HepG2 (cell line): ENCODE measurements around the gene HINT2. TPM values are rescaled to one million over a fixed set of nuclear protein-coding genes. Genes with fewer than 3 reads are reported as not detected.

ENCODE experiments used
- ATAC-seq: fragments of 200-7000 bp; cut with Tn5 transposase; 3 replicates; pipeline ENCODE4 v1.9.1; 2020; ENCODE audit warnings: mild to moderate bottlenecking, moderate library complexity
- BruUV-seq: library from RNA; stranded (reverse); fragments of 400-500 nt; replicated peaks from 2 replicates; lab custom pipeline; 2021; lab: Mats Ljungman, UMichigan
- CTCF ChIA-PET: fragments of 300-600 bp; formaldehyde crosslinking; extraction: SDS; loops from one replicate; lab custom pipeline; 2021; ENCODE audit warnings: low total read pairs, inconsistent platforms, low intra/inter-chr PET ratio; lab: Yijun Ruan, JAX
- POLR2A ChIA-PET: fragments of 350-600 bp; sonication (Branson Sonifier 250); formaldehyde crosslinking; loops from one replicate; lab custom pipeline; 2020; ENCODE audit warnings: antibody characterized with exemption, inconsistent platforms; lab: Yijun Ruan, JAX
- DNase-seq: peaks from one replicate; pipeline ENCODE4 v3.0.0-alpha.2; 2015; ENCODE audit warnings: low spot score
- FAIRE-seq: peaks from 3 replicates; lab custom pipeline; 2011; peaks lifted over from hg19 to GRCh38; lab: Jason Lieb, UNC
- H2AFZ ChIP-seq: one replicate; pipeline ENCODE4 v1.6.1; 2011; ENCODE audit warnings: low read length, inconsistent platforms
- H3K27ac ChIP-seq: fragments of 300-600 bp; 3 replicates; pipeline ENCODE4 v1.8.0; 2011; ENCODE audit warnings: mixed run types, mild to moderate bottlenecking, mixed read lengths, low read length, inconsistent platforms; ENCODE audit not compliant: insufficient read depth; ENCODE audit errors: extremely low read length
- H3K27me3 ChIP-seq, 2 experiments: fragments of 200-600 bp in 1 of 2; 2 replicates in 1 of 2; 3 replicates in 1 of 2; pipeline versions ENCODE4 v1.6.0 to v1.8.0; 2011; ENCODE audit warnings: low read length in 2 of 2, mild to moderate bottlenecking in 2 of 2, moderate library complexity in 2 of 2, inconsistent platforms in 1 of 2; ENCODE audit not compliant: insufficient read depth in 2 of 2, control insufficient read depth in 1 of 2
- H3K36me3 ChIP-seq, 2 experiments: fragments of 200-600 bp in 1 of 2; replicated peaks in 1 of 2; 2 replicates in 1 of 2; 3 replicates in 1 of 2; pipeline versions ENCODE4 v1.5.1 to v1.8.0; 2011; ENCODE audit warnings: low read length in 2 of 2, inconsistent platforms in 1 of 2; ENCODE audit not compliant: insufficient read depth in 2 of 2, control insufficient read depth in 1 of 2
- H3K4me1 ChIP-seq: 2 replicates; pipeline ENCODE4 v1.5.1; 2012; ENCODE audit warnings: low read length, inconsistent platforms; ENCODE audit not compliant: insufficient read depth
- H3K4me2 ChIP-seq: 2 replicates; pipeline ENCODE4 v1.6.0; 2011; ENCODE audit warnings: low read depth, low read length, inconsistent platforms
- H3K4me3 ChIP-seq, 3 experiments: fragments of 200-600 bp in 1 of 3; sonication (generic), shearing (Covaris generic) in 1 of 3; replicated peaks in 1 of 3; 2 replicates each; pipeline ENCODE4 v1.5.1; 2011 to 2016; ENCODE audit warnings: low read length in 3 of 3, inconsistent platforms in 2 of 3, low read depth in 2 of 3, mild to moderate bottlenecking in 2 of 3, control low read depth in 1 of 3, mixed read lengths in 1 of 3; ENCODE audit not compliant: insufficient read depth in 1 of 3
- H3K79me2 ChIP-seq: one replicate; pipeline ENCODE4 v1.6.1; 2011; ENCODE audit warnings: low read length, inconsistent platforms; ENCODE audit not compliant: insufficient read depth
- H3K9ac ChIP-seq: 2 replicates; pipeline ENCODE4 v1.6.0; 2011; ENCODE audit warnings: mild to moderate bottlenecking, low read depth, low read length, inconsistent platforms; ENCODE audit not compliant: insufficient read depth
- H3K9me3 ChIP-seq: 2 replicates; pipeline ENCODE4 v1.5.1; 2012; ENCODE audit warnings: mild to moderate bottlenecking, low read length
- H4K20me1 ChIP-seq: 2 replicates; pipeline ENCODE4 v1.6.0; 2011; ENCODE audit warnings: inconsistent platforms, mild to moderate bottlenecking, low read length, moderate library complexity; ENCODE audit not compliant: insufficient read depth
- ATF1 ChIP-seq: IDR thresholded peaks from 2 replicates; pipeline ENCODE4 v1.6.1; 2016; ENCODE audit warnings: mild to moderate bottlenecking, control low read depth
- ATF7-NPFF ChIP-seq: sonication (generic); formaldehyde crosslinking; IDR thresholded peaks from 2 replicates; pipeline ENCODE4 v1.8.1; 2023; ENCODE audit warnings: mild to moderate bottlenecking, low read depth, missing genetic modification reagents, moderate library complexity
- GFI1 ChIP-seq: sonication (generic); formaldehyde crosslinking; IDR thresholded peaks from 2 replicates; pipeline ENCODE4 v1.5.0; 2020; ENCODE audit warnings: missing genetic modification reagents, mild to moderate bottlenecking, borderline replicate concordance
- HNF4A ChIP-seq: sonication (generic); formaldehyde crosslinking; IDR thresholded peaks from 2 replicates; pipeline ENCODE4 v1.4.0; 2020; ENCODE audit warnings: missing genetic modification reagents
- PAWR ChIP-seq: sonication (generic); formaldehyde crosslinking; IDR thresholded peaks from 2 replicates; pipeline ENCODE4 v1.4.0; 2020; ENCODE audit warnings: missing genetic modification reagents, mild to moderate bottlenecking, borderline replicate concordance
- ZFP36L1 ChIP-seq: sonication (generic); formaldehyde crosslinking; IDR thresholded peaks from 2 replicates; pipeline ENCODE4 v1.8.0; 2022; ENCODE audit warnings: mild to moderate bottlenecking, missing genetic modification reagents, moderate library complexity
- ZNF317 ChIP-seq: sonication (generic); formaldehyde crosslinking; IDR thresholded peaks from 2 replicates; pipeline ENCODE4 v1.5.0; 2020; ENCODE audit warnings: mild to moderate bottlenecking, missing genetic modification reagents
- ZNF576 ChIP-seq: sonication (generic); formaldehyde crosslinking; IDR thresholded peaks from 2 replicates; pipeline ENCODE4 v1.4.0; 2020; ENCODE audit warnings: mild to moderate bottlenecking, missing genetic modification reagents
- WGBS: methylation state at CpG from one replicate; pipeline ENCODE4 v1.1.6; 2017; ENCODE audit warnings: low lambda C conversion rate; 5-methylcytosine and 5-hydroxymethylcytosine counted together
- in situ Hi-C: cut with HindIII; loops from 2 replicates; pipeline ENCODE4 v1.10.0; 2017; ENCODE audit warnings: low pct_unique_long_range_greater_than_20kb; ENCODE audit not compliant: extremely low pct_ligation_motif_present
- intact Hi-C: fragments of 100-400 bp; cut with micrococcal nuclease; formaldehyde crosslinking; loops from one replicate; pipeline ENCODE4 v1.10.0; 2022; ENCODE audit not compliant: unreplicated experiment
- polyA plus RNA-seq, 8 experiments: library from polyadenylated mRNA; depleted of rRNA in 3 of 8; stranded (reverse) in 7 of 8; unstranded in 1 of 8; fragments of >200 nt; fragmentation: Illumina TruSeq in 4 of 8; extraction: Trizol in 4 of 8; gene quantifications; 2 replicates each; pipeline versions ENCODE4 v1.2.1 to v1.2.3, GENCODE V29; 2011 to 2016; ENCODE audit warnings: low read depth in 4 of 8, missing spikeins in 1 of 8, mixed read lengths in 1 of 8; ENCODE audit not compliant: insufficient read depth in 1 of 8
- total RNA-seq, 5 experiments: library from RNA; depleted of rRNA; stranded (reverse); fragments of >200 nt; fragmentation: Illumina TruSeq; extraction: Trizol; gene quantifications; 2 replicates each; pipeline ENCODE4 v1.2.3, GENCODE V29; 2016; ENCODE audit warnings: low read depth in 1 of 5
- TF ChIP-seq, protein P1 (sequence below): sonication (generic); formaldehyde crosslinking; IDR thresholded peaks from 2 replicates; pipeline ENCODE4 v1.5.0; 2020; ENCODE audit warnings: missing genetic modification reagents, mild to moderate bottlenecking, borderline replicate concordance
- TF ChIP-seq, protein P2 (sequence below): sonication (generic); formaldehyde crosslinking; IDR thresholded peaks from 2 replicates; pipeline ENCODE4 v1.8.1; 2023; ENCODE audit warnings: mild to moderate bottlenecking, moderate library complexity, missing genetic modification reagents

Gene HINT2
- total and polyA plus RNA-seq, 2 of the 13 experiments (the other 11 are each of a cell fraction or from before 2014, with no cell fraction given), result 37.9 to 56.2 TPM

- TF ChIP-seq ATF7-NPFF (CRISPR knock-in tag) (no peak), ZFP36L1 (CRISPR knock-in tag) (no peak), HNF4A (CRISPR knock-in tag) (no peak), ATF1 (no peak)
- TF ChIP-seq, protein P1, sequence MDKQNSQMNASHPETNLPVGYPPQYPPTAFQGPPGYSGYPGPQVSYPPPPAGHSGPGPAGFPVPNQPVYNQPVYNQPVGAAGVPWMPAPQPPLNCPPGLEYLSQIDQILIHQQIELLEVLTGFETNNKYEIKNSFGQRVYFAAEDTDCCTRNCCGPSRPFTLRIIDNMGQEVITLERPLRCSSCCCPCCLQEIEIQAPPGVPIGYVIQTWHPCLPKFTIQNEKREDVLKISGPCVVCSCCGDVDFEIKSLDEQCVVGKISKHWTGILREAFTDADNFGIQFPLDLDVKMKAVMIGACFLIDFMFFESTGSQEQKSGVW (CRISPR knock-in tag), result no peak
Measured at GRCh38 chr9:35793461-35793860, 21.4 kb downstream of the HINT2 start (continued).

GRCh38 chr9:35792826-35793225 is 22.0 kb downstream of the HINT2 start:
- Histone ChIP-seq H3K27ac (no peak overlapping the region), H3K9me3 (no peaks in the 10 kb centered on the region), H3K4me2 (no peak overlapping the region), H3K4me1 (no peaks in the 10 kb centered on the region; the same call in 1 of the 2 replicates), H3K4me3 (no peak overlapping the region), H3K27me3 (no peaks in the 10 kb centered on the region), H4K20me1 (no peaks in the 10 kb centered on the region), H3K79me2 (no peaks in the 10 kb centered on the region), H2AFZ (no peak overlapping the region), H3K9ac (no peak overlapping the region), H3K36me3 (peaks cover 1 to 6% of the 10 kb centered on the region in 2 experiments; a peak in 2 of 5 replicates)
- in situ Hi-C loops (no loop called here), intact Hi-C loops (no loop called here)
- no TSS peak for BruUV-seq
- ChIA-PET CTCF (no interaction called here), POLR2A (no interaction called here)
- no peak for DNase-seq
- no peak for FAIRE-seq
- TF ChIP-seq, protein P2, sequence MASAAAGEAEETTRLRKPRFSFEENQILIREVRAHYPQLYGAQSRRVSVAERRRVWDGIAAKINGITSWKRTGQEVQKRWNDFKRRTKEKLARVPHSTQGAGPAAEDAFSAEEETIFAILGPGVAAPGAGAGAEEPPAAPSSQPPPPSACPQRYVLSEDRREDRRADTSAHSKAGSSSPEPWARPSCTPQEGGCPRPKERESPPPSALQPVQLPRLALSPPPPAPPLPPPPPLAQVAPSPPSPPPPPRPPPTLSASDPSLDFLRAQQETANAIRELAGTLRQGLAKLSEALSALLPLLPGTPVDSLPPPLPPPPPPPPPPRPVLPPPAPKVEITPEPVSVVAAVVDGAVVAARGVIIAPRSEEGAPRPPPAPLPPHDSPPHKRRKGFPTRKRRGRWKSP (CRISPR knock-in tag), result no peak
- no peak for TF ChIP-seq ZNF317 (CRISPR knock-in tag)
- no peak for TF ChIP-seq GFI1 (CRISPR knock-in tag)
- no peak for TF ChIP-seq PAWR (CRISPR knock-in tag)
- no peak for TF ChIP-seq ZNF576 (CRISPR knock-in tag)
- ATAC-seq, result no peak
- 95% methylated on average over 8 of the region's 14 CpGs for WGBS
